ENCODE data around the gene WAPL.

Gene WAPL

GRCh38 chr10:86520871-86521677 is 518 bp downstream of the WAPL start:
- DNase-seq, result no peak

DNA sequence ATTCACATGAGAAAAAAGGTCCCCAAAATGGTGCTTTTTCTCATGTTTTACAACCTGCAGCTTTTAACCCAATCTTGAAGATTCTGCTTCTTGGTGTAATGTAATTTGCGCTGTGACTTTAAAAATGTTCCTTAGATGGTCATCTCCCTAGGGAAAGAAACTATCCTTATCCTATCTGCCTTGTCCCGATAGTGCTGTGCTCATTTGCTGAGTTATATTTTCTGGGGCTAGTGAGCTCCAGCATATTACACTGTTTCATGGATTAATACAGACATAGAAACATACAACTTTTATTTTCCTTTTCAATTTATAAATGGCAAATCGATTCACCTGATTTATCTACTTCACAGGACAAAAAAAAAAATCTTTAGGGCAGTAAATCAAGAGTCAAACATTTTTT is 2.8 kb downstream of the WAPL start:
- no peak for DNase-seq

DNA sequence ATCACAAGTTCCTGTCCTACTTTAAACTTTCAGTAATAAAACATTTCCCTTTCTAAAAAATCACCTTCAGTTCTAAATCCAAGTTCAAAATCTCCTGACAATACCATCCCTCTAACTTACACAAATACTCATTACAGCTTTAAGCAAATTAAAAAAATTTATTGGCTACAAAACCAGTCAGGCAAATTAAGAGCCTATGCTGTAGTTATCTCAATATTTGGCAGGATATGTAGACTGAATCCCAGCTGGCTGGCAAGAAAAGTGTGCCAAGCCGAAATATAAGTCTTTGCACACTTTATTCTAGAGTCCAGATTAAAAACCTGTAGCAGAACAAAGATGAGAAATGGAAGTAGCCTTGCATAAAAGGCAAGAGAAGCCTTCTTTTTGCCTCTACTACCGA is 9.5 kb downstream of the WAPL start:
- DNase-seq, result no peak

DNA sequence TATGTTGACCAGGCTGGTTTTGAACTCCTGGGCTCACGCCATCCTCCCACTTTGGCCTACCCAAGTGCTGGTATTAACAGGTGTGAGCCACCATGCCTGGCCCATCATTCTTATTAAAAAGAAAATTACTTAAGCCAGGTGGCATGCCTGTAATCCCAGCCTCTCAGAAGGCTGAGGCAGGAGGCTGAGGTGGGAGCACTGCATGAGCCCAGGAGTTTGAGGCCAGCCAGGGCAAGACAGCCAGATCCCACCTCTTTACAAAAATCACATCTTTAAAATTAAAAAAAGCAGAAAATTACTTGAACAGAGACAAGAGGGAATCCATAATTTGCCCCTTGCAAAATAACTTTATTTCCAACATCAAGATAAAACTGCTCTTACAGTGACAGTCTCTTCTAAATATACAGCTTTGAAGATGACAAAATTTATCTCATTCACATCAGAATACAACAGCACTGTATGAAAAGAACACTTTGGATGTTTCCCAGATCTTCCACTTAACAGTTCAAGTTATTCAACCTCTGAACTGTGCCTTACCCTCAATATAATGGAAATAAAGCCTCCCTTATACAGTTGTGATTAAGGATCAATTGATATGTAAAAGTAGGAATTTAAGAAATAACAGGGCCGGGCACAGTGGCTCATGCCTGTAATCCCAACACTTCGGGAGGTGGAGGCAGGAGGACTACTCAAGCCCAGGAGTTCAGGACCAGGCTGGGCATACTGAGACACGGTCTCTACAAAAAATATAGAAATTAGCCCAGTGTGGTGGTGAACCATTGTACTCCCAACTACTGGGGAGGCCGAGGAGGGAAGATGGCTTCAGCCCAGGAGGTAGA is 10.3 kb downstream of the WAPL start:
- DNase-seq, result no peak

DNA sequence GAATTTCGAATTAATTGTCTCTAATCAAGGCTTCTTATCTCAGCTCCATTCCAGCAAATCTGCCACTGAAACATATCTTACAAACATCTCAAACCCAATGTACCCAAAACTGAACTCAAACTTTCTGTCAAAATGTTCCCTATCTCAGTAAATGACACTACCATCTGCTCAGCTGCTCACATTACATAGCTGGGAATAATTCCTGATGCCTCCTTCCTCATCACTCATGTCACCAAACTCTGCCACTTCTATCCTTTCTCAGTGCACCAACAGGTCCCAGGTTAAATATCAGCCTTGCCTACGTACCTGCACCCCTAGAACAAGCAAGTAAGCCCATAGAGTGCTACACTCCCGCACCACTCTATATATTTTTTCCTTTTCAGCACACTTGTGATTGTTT is 12.4 kb downstream of the WAPL start:
- no peak for DNase-seq

- no peak for DNase-seq
Observed at GRCh38 chr10:86508217-86508616, 13.4 kb downstream of the WAPL start.

DNA sequence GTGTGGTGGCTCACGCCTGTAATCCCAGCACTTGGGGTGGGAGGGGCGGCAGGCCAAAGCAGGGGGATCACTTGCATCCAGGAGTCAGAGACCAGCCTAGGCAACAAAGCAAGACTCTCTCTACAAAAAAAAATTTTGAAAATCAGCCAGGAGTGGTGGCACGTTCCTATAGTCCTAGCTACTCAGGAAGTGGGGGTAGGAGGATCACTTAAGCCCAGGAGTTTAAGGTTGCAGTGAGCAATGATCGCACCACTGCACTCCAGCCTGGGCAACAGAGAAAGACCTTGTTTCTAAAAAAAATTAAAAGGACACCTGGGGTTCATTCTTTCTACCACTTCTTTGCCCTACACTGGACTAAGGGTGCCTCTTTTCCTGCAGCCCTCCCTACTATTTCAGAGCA is 15.1 kb downstream of the WAPL start:
- no peak for DNase-seq

- DNase-seq, result no peak
Observed at GRCh38 chr10:86506062-86506461, 15.5 kb downstream of the WAPL start.

- no peak for DNase-seq
Observed at GRCh38 chr10:86504510-86504909, 17.1 kb downstream of the WAPL start.

DNA sequence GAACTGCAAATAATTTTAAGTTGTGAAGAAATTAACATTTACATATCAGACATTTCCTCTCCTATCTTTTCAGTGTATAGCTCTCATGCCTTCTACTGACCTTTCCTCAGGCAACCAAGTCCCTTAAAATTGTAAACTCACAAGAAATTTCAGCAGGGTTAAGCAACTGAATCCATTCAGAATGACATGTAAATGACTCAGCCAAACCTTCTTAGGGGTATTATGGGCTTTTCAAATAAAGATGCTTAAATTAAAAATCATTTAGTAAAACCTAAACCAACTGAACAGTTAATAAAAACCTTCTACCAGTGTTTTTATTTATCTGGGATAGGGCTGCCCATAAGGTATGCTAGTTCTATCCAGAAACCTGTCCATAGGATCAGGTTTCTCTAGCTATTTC is 20.7 kb downstream of the WAPL start:
- DNase-seq, result no peak

- DNase-seq, result peak; percentile 69
Observed at GRCh38 chr10:86498598-86498997, 23.0 kb downstream of the WAPL start.

DNA sequence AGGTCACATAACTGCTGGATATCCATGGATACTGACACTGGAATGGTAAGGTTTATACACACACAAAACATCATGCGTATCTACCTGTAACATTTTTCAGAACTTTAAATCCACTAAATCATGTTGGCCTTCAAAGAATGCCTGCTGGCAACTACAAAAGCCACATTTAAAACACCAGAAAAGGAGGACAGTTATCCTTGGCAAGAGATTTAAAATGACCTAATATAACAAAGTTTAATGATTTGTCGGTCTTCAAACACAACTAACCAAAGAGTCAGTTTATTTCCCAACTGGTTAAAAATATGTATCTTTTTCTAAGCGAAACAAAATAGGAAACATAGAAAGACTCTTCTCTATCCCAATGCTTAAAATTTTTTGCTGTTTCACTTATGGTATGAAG is 24.0 kb downstream of the WAPL start:
- no peak for DNase-seq

- DNase-seq, result no peak
Observed at GRCh38 chr10:86489960-86490612, 31.5 kb downstream of the WAPL start.

DNA sequence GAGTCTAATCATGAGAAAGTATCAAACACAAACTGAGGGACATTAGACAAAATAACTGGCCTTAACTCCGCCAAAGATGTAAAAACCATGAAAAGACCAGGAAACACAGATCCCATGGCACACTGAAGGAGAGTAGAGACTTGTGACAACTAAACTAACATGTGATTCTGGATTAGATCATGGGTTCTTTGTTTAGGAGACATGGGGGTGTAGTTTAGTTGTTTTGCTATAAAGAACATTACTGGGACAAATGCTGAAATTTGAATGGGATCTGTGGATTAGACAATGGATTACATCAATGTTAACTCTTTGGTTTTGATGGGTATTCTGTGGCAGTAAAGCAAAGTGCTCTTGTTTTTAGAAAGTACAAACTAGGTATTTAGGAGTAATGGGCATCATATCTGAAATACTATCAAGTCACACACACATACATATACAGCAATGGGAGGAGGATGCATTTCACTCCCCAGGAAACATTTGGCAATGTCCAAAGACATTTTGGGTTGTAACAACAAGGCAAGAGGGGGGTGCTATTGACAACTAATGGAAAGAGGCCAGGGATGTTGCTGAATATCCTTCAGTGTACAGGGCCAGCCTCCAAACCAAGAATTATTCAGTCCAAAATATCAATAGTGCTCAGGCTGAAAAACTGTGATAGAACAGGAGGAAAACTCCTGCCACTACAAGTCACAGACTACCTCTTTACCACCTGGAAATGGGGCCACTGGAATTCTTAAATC is 32.4 kb downstream of the WAPL start:
- DNase-seq, result no peak

DNA sequence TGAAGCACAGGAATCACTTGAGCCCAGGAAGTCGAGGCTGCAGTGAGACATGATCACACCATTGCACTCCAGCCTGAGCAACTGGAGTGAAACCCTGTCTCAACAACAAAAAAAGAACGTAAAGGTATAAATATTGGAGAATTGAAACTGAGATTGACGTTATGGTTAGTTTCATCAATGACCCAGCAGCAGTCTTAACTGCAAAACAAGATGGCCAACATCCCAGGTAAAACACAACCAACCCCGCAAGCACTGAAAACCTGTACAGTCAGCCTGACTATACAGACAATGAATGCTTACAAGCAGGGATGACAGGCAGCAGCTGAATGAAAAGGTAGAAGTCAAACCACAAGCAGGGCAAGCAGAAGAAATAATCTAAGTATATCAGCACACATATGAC is 34.7 kb downstream of the WAPL start:
- no peak for DNase-seq

DNA sequence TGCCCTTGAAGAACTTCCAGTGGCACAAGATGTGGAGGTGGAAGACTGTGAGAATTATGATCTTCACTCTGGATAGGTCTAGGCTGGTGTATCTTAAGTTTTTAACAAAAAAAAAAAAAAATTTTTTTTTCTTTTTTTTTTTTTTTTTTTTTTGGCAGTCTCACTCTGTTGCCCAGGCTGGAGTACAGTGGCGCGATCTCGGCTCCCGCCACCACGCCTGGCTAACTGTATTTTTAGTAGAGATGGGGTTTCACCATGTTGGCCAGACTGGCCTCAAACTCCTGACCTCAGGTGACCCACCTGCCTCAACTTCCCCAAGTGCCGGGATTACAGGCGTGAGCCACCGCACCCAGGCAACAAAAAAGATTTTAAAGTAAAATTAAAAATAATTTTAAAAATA is 37.9 kb downstream of the WAPL start:
- no peak for DNase-seq

DNA sequence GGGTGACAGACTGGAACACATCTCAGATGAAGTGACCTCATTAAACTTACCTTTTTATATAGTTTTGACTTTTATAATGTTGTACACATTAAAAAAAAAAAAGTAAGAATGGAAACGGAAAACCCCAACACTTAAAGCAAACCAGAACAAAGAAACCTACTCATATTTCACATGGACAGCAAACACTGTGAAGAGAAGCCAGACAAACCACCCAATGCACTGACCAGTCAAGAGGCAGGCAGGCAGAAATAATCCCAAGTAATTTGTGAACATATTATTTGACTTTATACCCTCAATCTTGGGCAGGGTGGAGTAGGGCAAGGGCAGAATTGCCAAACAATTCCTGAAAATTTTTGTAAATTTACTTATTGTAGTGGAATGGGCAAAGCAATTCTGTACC is 39.8 kb downstream of the WAPL start:
- DNase-seq, result no peak

DNA sequence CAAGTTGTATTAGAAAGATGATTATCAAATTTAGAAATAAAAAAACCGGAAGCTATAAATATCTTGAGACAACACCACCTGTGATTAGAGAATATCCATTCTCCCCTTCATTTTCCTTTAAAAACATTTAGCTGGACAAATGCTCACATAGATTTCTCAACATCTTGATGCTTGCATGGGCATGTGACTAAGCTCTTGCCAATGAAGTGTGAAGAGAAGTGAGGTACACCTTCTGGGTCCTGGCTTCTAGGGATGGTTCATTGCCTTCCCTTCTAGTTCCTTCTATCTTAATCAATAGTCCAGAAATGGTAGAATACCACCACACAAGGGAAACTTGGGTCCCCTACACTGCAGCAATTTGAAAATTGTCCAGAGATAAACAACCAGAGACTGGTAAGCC is 41.0 kb downstream of the WAPL start:
- no peak for DNase-seq

DNA sequence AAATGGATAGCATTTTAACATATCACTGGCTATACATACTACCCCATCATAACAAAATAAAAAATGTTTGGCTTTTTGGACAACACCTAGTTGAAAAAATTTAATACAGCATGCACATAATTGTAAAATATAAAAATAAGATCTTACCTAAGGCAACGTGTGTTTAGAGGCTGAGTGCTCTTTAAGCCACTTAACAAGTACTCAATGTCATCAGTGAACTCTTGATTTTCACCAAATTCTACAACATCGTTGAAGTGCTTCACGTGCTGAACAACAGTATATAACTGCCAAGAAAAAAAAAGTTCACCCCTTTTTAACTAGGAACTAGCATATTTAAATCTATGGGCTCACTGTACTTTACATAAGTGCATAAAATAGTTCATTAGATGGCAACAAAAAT is 49.5 kb downstream of the WAPL start:
- DNase-seq, result peak; percentile 61

DNA sequence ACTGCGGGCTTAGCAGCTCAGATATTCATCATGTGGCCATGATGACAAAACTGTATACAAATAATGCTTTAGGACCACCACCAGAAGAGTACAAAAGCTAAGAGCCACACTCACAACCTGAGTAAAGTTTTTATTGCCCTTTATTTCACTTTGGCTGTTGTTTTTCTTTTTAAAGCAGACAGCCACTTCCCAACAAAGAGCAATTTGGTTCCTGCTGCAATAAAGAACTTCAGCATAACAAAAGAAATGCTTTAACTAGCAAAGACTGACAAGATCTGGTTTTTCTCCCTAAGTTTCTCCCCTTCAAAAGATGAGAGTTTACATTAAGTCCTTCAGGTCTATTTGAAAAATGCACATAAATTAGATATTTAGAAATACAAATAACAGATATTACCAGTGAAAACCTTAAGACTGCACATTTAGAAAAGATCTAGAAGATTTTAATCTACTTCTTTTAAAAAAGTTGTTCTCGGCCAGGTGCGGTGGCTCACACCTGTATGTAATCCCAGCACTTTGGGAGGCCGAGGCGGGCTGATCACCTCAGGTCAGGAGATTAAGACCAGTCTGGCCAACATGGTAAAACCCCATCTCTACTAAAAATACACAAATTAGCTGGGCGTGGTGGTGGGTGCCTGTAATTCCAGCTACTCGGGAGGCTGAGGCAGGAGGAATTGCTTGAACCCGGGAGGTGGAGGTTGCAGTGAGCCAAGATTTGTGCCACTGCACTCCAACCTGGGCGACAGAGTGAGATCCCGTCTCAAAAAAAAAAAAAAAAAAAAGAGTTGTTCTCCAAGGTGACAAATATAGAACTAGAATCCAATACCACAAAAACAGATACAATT is 59.4 kb downstream of the WAPL start:
- DNase-seq, result no peak

GRCh38 chr10:86451604-86451960 is 70.0 kb downstream of the WAPL start:
- DNase-seq, result no peak

Data from DMS79 treated with DMSO at 0.1 percent for 48 hours (cell line).